SK-MEL-5 (cell line): ENCODE measurements around the gene PAF1. TPM values are rescaled to one million over a fixed set of nuclear protein-coding genes. Genes with fewer than 3 reads are reported as not detected.

Experiments
- DNase-seq: peaks from one replicate; pipeline ENCODE4 v3.0.0-alpha.2; 2016; ENCODE audit warnings: low read depth, low spot score
- in situ Hi-C: cut with HindIII; loops from 2 replicates; pipeline ENCODE4 v1.10.0; 2016; ENCODE audit warnings: low sequenced_read_pairs, high pct_unique_total_duplicates, low pct_unique_long_range_greater_than_20kb
- total RNA-seq: library from RNA; depleted of rRNA; stranded (reverse); fragments of >200 nt; shearing (Covaris generic); gene quantifications from 2 replicates; pipeline ENCODE4 v1.2.3, GENCODE V29; 2014

PAF1 gene
- total RNA-seq, 1 experiment from 2014 or later, result 21.3 TPM

DNA sequence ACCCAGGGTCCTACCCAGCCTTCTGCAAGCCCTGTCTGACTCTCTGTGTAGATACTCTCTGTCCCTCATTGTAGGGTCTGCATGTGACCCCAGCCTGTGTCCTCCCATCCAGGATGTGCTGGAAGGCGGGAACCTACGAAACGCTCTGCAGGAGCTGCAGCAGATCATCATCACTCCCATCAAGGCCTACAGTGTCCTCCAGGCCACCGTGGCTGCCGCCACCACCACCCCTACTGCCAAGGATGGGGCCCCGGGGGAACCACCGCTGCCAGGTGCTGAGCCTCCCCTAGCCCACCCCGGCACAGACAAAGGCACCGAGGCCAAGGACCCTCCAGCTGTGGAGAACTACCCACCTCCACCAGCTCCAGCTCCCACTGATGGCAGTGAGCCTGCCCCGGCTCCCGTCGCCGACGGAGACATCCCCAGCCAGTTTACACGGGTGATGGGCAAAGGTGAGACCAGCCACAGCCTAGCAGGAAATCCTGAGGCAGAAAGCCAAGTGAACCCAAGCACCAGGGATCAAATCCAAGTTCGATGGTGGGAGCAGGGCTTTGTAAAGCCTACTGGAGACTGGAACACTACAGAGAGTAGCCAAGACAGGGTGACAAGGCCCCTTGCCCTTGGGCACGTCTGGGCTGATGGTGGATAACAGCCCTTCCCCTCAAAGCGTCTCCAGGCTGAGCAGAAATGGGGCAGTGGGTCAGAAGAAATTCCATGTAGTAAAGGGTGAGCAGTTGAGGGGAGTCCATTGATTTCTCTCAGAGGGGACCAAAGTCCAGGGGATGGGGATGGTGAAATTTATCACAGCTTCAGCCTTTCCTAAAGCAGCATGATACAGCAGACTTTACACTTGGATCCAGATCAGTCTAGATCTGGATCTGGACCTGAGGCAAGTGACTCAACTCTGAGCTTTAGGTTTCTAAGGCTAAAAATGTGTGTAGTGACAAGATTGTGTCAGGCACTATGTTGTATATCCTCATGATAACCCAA, 13.2 kb downstream of the PAF1 start:
- in situ Hi-C loops, result no loop called here
- no peak for DNase-seq

- in situ Hi-C loops, result no loop called here
- no peak for DNase-seq
Measured at GRCh38 chr19:39375929-39376328, 15.0 kb downstream of the PAF1 start.

DNA sequence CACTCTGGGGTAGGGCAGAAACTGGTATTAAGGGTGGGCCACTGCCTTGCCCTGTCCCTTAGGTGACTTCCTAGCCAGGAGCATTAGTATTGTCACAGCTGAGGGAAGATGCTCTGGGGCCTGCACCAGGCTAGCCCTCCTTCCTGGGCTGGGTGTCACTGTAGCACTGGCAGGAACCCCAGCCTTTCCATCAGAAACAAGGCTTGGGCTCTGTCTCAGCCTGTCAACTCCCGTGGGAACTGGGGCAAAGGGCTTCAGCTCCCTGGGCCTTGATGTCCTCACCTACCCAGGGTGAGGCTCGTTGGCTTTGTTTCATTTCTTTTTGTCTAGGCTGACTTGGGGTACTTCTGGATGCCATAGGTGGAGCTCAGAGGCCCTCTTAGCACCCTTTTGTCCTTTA, 18.0 kb downstream of the PAF1 start:
- in situ Hi-C loops, result no loop called here
- no peak for DNase-seq

GRCh38 chr19:39372047-39372802, 18.7 kb downstream of the PAF1 start:
- in situ Hi-C loops, result no loop called here
- no peak for DNase-seq

DNA sequence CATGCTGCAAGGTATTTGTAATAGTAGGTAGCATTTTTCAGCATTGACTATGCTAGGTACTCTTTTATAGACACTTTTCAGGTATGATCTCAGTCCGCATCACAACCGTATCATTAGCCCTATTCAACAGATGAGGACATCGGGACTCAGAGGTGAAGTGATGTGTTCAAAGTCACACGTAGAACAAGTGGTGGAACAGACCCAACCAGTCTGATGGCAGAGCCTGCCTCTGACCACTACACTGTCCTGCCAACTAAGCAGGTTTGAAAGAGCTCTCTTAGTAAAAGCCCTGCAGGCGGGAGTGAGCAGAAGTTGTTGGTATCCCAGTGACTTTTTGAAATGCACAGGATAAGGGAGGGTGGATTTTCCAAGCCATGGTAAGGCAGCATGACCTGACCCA, 20.2 kb downstream of the PAF1 start:
- no peak for DNase-seq
- in situ Hi-C loops, result no loop called here

- in situ Hi-C loops, result no loop called here
- no peak for DNase-seq
Measured at GRCh38 chr19:39369200-39369599, 21.7 kb downstream of the PAF1 start.

- in situ Hi-C loops, result no loop called here
- no peak for DNase-seq
Measured at GRCh38 chr19:39365531-39365930, 25.4 kb downstream of the PAF1 start.

- in situ Hi-C loops, result no loop called here
- DNase-seq, result no peak
Measured at GRCh38 chr19:39363901-39364457, 26.9 kb downstream of the PAF1 start.

GRCh38 chr19:39362682-39363657, 27.9 kb downstream of the PAF1 start:
- in situ Hi-C loops, result no loop called here
- DNase-seq, result no peak

GRCh38 chr19:39360599-39360998, 30.3 kb downstream of the PAF1 start:
- in situ Hi-C loops, result no loop called here
- no peak for DNase-seq

DNA sequence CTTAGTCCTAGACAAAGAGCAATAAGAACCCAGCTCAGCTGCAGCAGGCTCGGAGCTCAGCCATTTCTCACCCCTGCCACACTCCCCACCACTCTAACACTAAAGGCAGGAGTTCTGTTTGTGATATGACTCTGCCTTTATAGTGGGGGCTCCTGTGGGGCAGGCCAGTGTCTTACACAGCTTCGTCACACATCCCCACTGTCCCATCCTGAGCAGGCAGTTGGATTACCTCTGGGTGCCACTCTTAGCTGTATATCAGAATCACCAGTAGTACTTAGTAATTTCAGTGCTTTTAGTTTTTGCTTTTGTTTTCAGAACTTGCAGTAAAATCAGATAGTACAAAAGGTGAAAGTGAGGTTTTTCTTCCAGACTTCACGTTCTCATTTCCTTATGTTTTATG, 31.9 kb downstream of the PAF1 start:
- no peak for DNase-seq
- in situ Hi-C loops, result no loop called here

- in situ Hi-C loops, result no loop called here
- no peak for DNase-seq
Measured at GRCh38 chr19:39356647-39357046, 34.3 kb downstream of the PAF1 start.

GRCh38 chr19:39356073-39356472, 34.8 kb downstream of the PAF1 start:
- in situ Hi-C loops, result no loop called here
- no peak for DNase-seq

GRCh38 chr19:39355253-39355652, 35.7 kb downstream of the PAF1 start:
- DNase-seq, result no peak
- in situ Hi-C loops, result no loop called here

GRCh38 chr19:39352381-39353255, 38.3 kb downstream of the PAF1 start:
- in situ Hi-C loops, result no loop called here
- DNase-seq, result no peak

- peak; percentile 44 for DNase-seq
- in situ Hi-C loops, result no loop called here
Measured at GRCh38 chr19:39351537-39352064, 39.3 kb downstream of the PAF1 start.
